RWPE1 (cell line): Measurements from ENCODE around the gene LAMC1.

ENCODE experiments used
- CTCF ChIA-PET: fragments of 350-600 bp; sonication (Branson Sonifier 250); formaldehyde crosslinking; extraction: SDS; loops from one replicate; lab custom pipeline; 2021; lab: Yijun Ruan, JAX
- POLR2A ChIA-PET: fragments of 400-600 bp; formaldehyde crosslinking; extraction: SDS; loops from one replicate; lab custom pipeline; 2020; ENCODE audit warnings: antibody characterized with exemption; ENCODE audit not compliant: low non-redundant PET; lab: Yijun Ruan, JAX
- DNase-seq: peaks from one replicate; pipeline ENCODE4 v3.0.0; 2012; ENCODE audit warnings: low spot score
- H3K27ac ChIP-seq: fragments of 450-650 bp; 2 replicates; pipeline ENCODE4 v1.5.1; 2017
- CTCF ChIP-seq: fragments of 450-650 bp; conservative IDR thresholded peaks from 2 replicates; pipeline ENCODE4 v1.5.1; 2017; ENCODE audit warnings: low read depth, mild to moderate bottlenecking

LAMC1 gene

GRCh38 chr1:183096351-183096750, 73.1 kb downstream of the LAMC1 start:
- ChIA-PET CTCF (interaction anchor here (0.6 kb wide), 1 partner anchor 100 kb away, joined by 3 read pairs; no protein-coding TSS in a partner anchor), POLR2A (no interaction called here)
- H3K27ac ChIP-seq: no peak overlapping the region
- DNase-seq: no peak
- no peak for TF ChIP-seq CTCF

GRCh38 chr1:183096894-183097293, 73.7 kb downstream of the LAMC1 start:
- POLR2A ChIA-PET: no interaction called here
- DNase-seq: no peak
- H3K27ac ChIP-seq: no peak overlapping the region
- no peak for TF ChIP-seq CTCF
- CTCF ChIA-PET: no interaction called here

GRCh38 chr1:183097438-183098051, 74.3 kb downstream of the LAMC1 start:
- ChIA-PET CTCF (interaction anchor here (0.6 kb wide), 1 partner anchor 17 kb away, joined by 5 read pairs; no protein-coding TSS in a partner anchor), POLR2A (no interaction called here)
- TF ChIP-seq CTCF: no peak
- no peak overlapping the region for H3K27ac ChIP-seq
- no peak for DNase-seq

GRCh38 chr1:183098317-183098716, 75.1 kb downstream of the LAMC1 start:
- ChIA-PET CTCF (interaction anchor here (0.6 kb wide), 1 partner anchor 18 kb away, joined by 5 read pairs; no protein-coding TSS in a partner anchor), POLR2A (no interaction called here)
- TF ChIP-seq CTCF: no peak
- no peak overlapping the region for H3K27ac ChIP-seq
- DNase-seq: no peak

- ChIA-PET POLR2A (no interaction called here), CTCF (interaction anchor here (1.7 kb wide), 1 partner anchor 73 kb away, joined by 5 read pairs; no protein-coding TSS in a partner anchor)
- no peak for DNase-seq
- no peak overlapping the region for H3K27ac ChIP-seq
- no peak for TF ChIP-seq CTCF
Observed at GRCh38 chr1:183100361-183100974, 77.2 kb downstream of the LAMC1 start.

GRCh38 chr1:183101081-183101480, 77.9 kb downstream of the LAMC1 start:
- no peak overlapping the region for H3K27ac ChIP-seq
- no peak for TF ChIP-seq CTCF
- CTCF ChIA-PET: interaction anchor here (1.7 kb wide), 1 partner anchor 73 kb away, joined by 5 read pairs; no protein-coding TSS in a partner anchor
- no peak for DNase-seq
- POLR2A ChIA-PET: no interaction called here
